Measurements from ENCODE around the gene SNX25.

Gene SNX25

DNA sequence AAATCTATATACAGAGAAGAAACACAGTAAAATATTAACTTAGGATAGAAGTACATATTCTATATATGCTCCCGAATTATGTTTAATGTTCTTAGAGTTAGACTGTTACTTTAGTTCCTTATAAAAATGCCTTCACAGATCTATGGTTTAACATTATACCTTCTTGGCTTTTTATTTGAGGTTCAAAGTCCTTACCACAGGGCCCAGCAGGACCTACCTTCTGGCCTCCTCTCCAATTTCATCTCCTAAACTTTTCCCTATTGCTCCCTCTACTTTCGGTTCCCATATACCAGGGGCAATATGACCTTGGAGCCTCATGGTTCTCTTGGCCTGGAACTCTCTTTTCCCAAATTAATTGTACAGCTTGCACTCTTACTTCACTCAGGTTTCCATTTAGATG, 199.0 kb downstream of the SNX25 start:
- no peaks in the 10 kb centered on the region for H3K9me3 ChIP-seq (ENCODE audit: low read length)
- no peaks in the 10 kb centered on the region for H3K9me2 ChIP-seq (ENCODE audit: low read depth, low read length)
- H3K4me3 ChIP-seq (ENCODE audit: low read depth, low read length, poor library complexity, severe bottlenecking), result no peak overlapping the region
- no peaks in the 10 kb centered on the region for H3K27me3 ChIP-seq (ENCODE audit: insufficient read depth, low read length)
- H3K79me2 ChIP-seq (ENCODE audit: insufficient read depth, low read length), result no peaks in the 10 kb centered on the region
- H3K27ac ChIP-seq (ENCODE audit: low read depth, low read length, poor library complexity, severe bottlenecking), result no peak overlapping the region
- no peak overlapping the region for H3K4me2 ChIP-seq (ENCODE audit: low read length)
- H3K9ac ChIP-seq (ENCODE audit: low read length), result no peak overlapping the region
- no peak overlapping the region for H2AFZ ChIP-seq (ENCODE audit: low read length)
- H3K36me3 ChIP-seq (ENCODE audit: insufficient read depth, low read length), result peaks cover 33% of the 10 kb centered on the region
- no peaks in the 10 kb centered on the region for H3F3A ChIP-seq (ENCODE audit: insufficient read depth, low read length)
- H3K4me1 ChIP-seq (ENCODE audit: insufficient read depth, low read length, severe bottlenecking), result peaks cover 24% of the 10 kb centered on the region
- H4K20me1 ChIP-seq (ENCODE audit: insufficient read depth, low read length), result no peaks in the 10 kb centered on the region
- TF ChIP-seq EZH2 (IDR thresholded peaks at IDR 0.05; ENCODE audit: borderline replicate concordance, low read length) (no peak), CTCF (IDR thresholded peaks at IDR 0.05; ENCODE audit: low read length) (no peak)

GRCh38 chr4:185411849-185412248, 202.5 kb downstream of the SNX25 start:
- H3K9me2 ChIP-seq (ENCODE audit: low read depth, low read length), result no peaks in the 10 kb centered on the region
- H3K27ac ChIP-seq (ENCODE audit: low read depth, low read length, poor library complexity, severe bottlenecking), result no peak overlapping the region
- H3K4me3 ChIP-seq (ENCODE audit: low read depth, low read length, poor library complexity, severe bottlenecking), result no peak overlapping the region
- H3K9ac ChIP-seq (ENCODE audit: low read length), result no peak overlapping the region
- H3K79me2 ChIP-seq (ENCODE audit: insufficient read depth, low read length), result no peaks in the 10 kb centered on the region
- no peaks in the 10 kb centered on the region for H3F3A ChIP-seq (ENCODE audit: insufficient read depth, low read length)
- no peak for TF ChIP-seq EZH2 (IDR thresholded peaks at IDR 0.05; ENCODE audit: borderline replicate concordance, low read length)
- no peak for TF ChIP-seq CTCF (IDR thresholded peaks at IDR 0.05; ENCODE audit: low read length)
- peaks cover 48% of the 10 kb centered on the region for H3K36me3 ChIP-seq (ENCODE audit: insufficient read depth, low read length)
- no peaks in the 10 kb centered on the region for H4K20me1 ChIP-seq (ENCODE audit: insufficient read depth, low read length)
- no peak overlapping the region for H3K4me2 ChIP-seq (ENCODE audit: low read length)
- no peaks in the 10 kb centered on the region for H3K27me3 ChIP-seq (ENCODE audit: insufficient read depth, low read length)
- H2AFZ ChIP-seq (ENCODE audit: low read length), result no peak overlapping the region
- H3K4me1 ChIP-seq (ENCODE audit: insufficient read depth, low read length, severe bottlenecking), result peaks cover 11% of the 10 kb centered on the region
- no peaks in the 10 kb centered on the region for H3K9me3 ChIP-seq (ENCODE audit: low read length)

GRCh38 chr4:185412412-185412811, 203.0 kb downstream of the SNX25 start:
- Histone ChIP-seq H3K4me3 (ENCODE audit: low read depth, low read length, poor library complexity, severe bottlenecking) (no peak overlapping the region), H4K20me1 (ENCODE audit: insufficient read depth, low read length) (no peaks in the 10 kb centered on the region), H3F3A (ENCODE audit: insufficient read depth, low read length) (no peaks in the 10 kb centered on the region), H3K79me2 (ENCODE audit: insufficient read depth, low read length) (no peaks in the 10 kb centered on the region), H3K9me3 (ENCODE audit: low read length) (no peaks in the 10 kb centered on the region), H2AFZ (ENCODE audit: low read length) (no peak overlapping the region), H3K4me1 (ENCODE audit: insufficient read depth, low read length, severe bottlenecking) (peaks cover 11% of the 10 kb centered on the region), H3K9ac (ENCODE audit: low read length) (no peak overlapping the region), H3K36me3 (ENCODE audit: insufficient read depth, low read length) (peaks cover 54% of the 10 kb centered on the region), H3K27ac (ENCODE audit: low read depth, low read length, poor library complexity, severe bottlenecking) (no peak overlapping the region), H3K4me2 (ENCODE audit: low read length) (no peak overlapping the region), H3K27me3 (ENCODE audit: insufficient read depth, low read length) (no peaks in the 10 kb centered on the region), H3K9me2 (ENCODE audit: low read depth, low read length) (no peaks in the 10 kb centered on the region)
- no peak for TF ChIP-seq CTCF (IDR thresholded peaks at IDR 0.05; ENCODE audit: low read length)
- no peak for TF ChIP-seq EZH2 (IDR thresholded peaks at IDR 0.05; ENCODE audit: borderline replicate concordance, low read length)
